Measurements from ENCODE around the gene NUTF2. TPM values are rescaled to one million over a fixed set of nuclear protein-coding genes. Genes with fewer than 3 reads are reported as not detected.
A peak's percentile ranks its signal among the peaks of the same experiment; 100 is the strongest.

Gene NUTF2
- total and polyA plus RNA-seq, 12 donors = 73.9 to 214 (median 84.1) TPM

GRCh38 chr16:67853670-67854069 lies 6.9 kb downstream of the NUTF2 start:
- Histone ChIP-seq H3K27ac (no peak overlapping the region), H3K4me1 (peaks cover 22 to 64% (median 45%) of the 10 kb centered on the region in 9 donors), H3K27me3 (no peaks in the 10 kb centered on the region), H3K4me3 (no peak overlapping the region), H3K9me3 (no peaks in the 10 kb centered on the region), H3K36me3 (peaks cover 0 to 13% (median 0%) of the 10 kb centered on the region in 9 donors)
- intact Hi-C loops (cut with DNase I) = no loop called here
- no peak for TF ChIP-seq CTCF (IDR thresholded peaks at IDR 0.05)
- DNase-seq (no peak), ATAC-seq (no peak)
- 94 to 98% methylated on average over 3 of the region's 3 CpGs for WGBS, 2 donors

DNA sequence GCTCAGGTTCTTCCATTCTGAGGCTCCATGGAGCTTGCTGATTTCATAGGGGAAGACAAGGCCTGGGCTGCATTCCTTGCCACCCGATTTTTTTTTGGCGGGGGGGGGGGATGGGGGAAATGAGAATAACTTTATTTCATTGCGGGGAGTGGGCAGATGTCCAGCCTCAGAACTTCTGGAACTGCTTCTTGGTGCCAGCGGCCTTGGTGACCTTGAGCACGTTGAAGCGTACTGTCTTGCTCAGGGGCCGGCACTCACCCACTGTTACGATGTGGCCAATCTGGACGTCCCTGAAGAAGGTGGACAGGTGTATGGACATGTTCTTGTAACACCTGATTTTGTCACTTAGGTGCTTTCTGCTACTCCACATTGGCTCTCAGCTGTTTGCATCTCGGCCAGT lies 9.1 kb downstream of the NUTF2 start:
- no peak for TF ChIP-seq CTCF (IDR thresholded peaks at IDR 0.05)
- H3K27ac ChIP-seq = peak overlapping the region in 7 of 10 donors; percentile 20 to 87 (median 81)
- intact Hi-C loops (cut with DNase I) = no loop called here
- no peaks in the 10 kb centered on the region for H3K27me3 ChIP-seq
- ATAC-seq (no peak), DNase-seq (no peak)
- peaks cover 0 to 15% (median 0%) of the 10 kb centered on the region in 9 donors for H3K36me3 ChIP-seq
- no peaks in the 10 kb centered on the region for H3K9me3 ChIP-seq
- 48 to 61% methylated on average over 10 of the region's 10 CpGs for WGBS, 2 donors
- H3K4me1 ChIP-seq = peaks cover 23 to 72% (median 48%) of the 10 kb centered on the region in 9 donors
- H3K4me3 ChIP-seq = no peak overlapping the region

DNA sequence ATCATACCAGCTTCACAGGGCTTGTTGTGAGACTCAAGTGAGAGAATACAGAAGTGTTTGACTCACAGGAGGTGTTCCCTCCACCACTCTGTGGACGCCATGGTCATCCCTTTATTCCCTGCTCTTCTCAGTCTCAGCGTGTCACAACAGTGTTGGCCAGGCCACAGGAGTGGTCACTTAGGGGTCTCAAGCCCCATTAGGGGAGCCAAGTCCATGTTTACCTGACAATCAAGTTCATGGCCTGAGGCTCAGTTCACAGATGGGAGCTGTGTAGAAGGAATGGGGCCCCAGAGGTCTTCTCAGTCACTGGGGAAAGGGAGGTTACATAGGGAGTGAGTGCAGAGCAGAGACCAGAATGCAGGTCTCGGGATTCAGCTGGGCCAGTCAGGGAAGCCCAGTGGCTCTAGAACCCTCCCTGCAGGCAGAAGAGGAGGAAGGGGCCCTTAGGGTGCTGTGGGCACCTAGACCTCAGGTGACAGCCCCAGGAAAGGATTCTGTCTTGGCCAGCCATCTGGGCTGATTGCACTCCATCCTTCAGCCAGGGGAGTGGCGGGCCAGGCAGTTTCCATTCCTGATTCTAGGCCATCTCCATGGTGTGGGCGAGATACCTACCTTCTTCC lies 10.3 kb downstream of the NUTF2 start:
- H3K9me3 ChIP-seq = no peaks in the 10 kb centered on the region
- no peaks in the 10 kb centered on the region for H3K27me3 ChIP-seq
- peaks cover 31 to 82% (median 61%) of the 10 kb centered on the region in 9 donors for H3K4me1 ChIP-seq
- no peak overlapping the region for H3K4me3 ChIP-seq
- H3K27ac ChIP-seq = peak overlapping the region in 9 of 10 donors; percentile 1 to 87 (median 81)
- 93 to 95% methylated on average over 5 of the region's 5 CpGs for WGBS, 2 donors
- DNase-seq = no peak
- intact Hi-C loops (cut with DNase I) = no loop called here
- no peak for ATAC-seq
- H3K36me3 ChIP-seq = peaks cover 0 to 25% (median 0%) of the 10 kb centered on the region in 9 donors
- no peak for TF ChIP-seq CTCF (IDR thresholded peaks at IDR 0.05)

DNA sequence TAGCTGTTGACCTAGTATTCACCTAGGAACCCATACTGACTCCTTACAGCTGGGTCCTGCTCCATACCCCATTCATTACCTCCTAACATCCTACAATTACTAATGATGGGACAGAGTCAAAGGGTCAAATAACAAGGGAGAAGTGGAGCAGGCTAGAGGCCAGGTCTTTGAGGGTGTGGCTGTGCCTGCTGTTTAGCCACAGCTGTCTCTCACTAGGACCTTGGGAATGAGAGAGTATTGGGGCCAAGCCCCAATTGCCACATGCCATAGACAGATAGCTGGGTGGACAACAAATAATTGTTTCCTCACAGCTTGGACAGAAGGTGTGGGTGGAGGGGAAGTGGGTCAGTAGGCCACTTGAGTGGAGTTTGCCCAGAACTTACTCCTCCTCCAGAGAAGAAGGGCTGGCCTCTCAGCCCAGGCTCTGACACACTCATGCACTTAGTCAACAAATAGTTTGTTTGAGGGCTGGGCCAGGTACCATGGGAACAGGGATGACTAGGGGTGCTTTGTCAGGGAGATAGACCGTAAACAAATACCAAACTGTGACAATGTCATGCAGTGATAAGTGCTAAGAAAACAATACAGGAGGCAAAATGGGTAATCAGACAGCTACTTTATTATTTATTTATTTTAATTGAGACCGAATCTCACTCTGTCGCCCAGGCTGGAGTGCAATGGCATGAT lies 11.0 kb downstream of the NUTF2 start:
- 26 to 36% methylated on average over 3 of the region's 3 CpGs for WGBS, 2 donors
- H3K36me3 ChIP-seq = peaks cover 0 to 25% (median 0%) of the 10 kb centered on the region in 9 donors

More for the DNA sequence above, 11.0 kb downstream of the NUTF2 start:
- Histone ChIP-seq H3K27me3 (no peaks in the 10 kb centered on the region), H3K4me1 (peaks cover 37 to 83% (median 68%) of the 10 kb centered on the region in 9 donors), H3K4me3 (no peak overlapping the region), H3K9me3 (no peaks in the 10 kb centered on the region), H3K27ac (peak overlapping the region; percentile 59 to 87 (median 81))
- intact Hi-C loops (cut with DNase I) = no loop called here
- ATAC-seq (peak; percentile 75 to 96 (median 91)), DNase-seq (peak; percentile 42 to 79)
- no peak for TF ChIP-seq CTCF (IDR thresholded peaks at IDR 0.05)
